ENCODE results near the gene USPL1. TPM values are rescaled to one million over a fixed set of nuclear protein-coding genes. Genes with fewer than 3 reads are reported as not detected.

The USPL1 gene
- total RNA-seq (2014; rRNA removed; shearing (Covaris generic)): 13.0 and 17.0 TPM in 2 replicates

DNA sequence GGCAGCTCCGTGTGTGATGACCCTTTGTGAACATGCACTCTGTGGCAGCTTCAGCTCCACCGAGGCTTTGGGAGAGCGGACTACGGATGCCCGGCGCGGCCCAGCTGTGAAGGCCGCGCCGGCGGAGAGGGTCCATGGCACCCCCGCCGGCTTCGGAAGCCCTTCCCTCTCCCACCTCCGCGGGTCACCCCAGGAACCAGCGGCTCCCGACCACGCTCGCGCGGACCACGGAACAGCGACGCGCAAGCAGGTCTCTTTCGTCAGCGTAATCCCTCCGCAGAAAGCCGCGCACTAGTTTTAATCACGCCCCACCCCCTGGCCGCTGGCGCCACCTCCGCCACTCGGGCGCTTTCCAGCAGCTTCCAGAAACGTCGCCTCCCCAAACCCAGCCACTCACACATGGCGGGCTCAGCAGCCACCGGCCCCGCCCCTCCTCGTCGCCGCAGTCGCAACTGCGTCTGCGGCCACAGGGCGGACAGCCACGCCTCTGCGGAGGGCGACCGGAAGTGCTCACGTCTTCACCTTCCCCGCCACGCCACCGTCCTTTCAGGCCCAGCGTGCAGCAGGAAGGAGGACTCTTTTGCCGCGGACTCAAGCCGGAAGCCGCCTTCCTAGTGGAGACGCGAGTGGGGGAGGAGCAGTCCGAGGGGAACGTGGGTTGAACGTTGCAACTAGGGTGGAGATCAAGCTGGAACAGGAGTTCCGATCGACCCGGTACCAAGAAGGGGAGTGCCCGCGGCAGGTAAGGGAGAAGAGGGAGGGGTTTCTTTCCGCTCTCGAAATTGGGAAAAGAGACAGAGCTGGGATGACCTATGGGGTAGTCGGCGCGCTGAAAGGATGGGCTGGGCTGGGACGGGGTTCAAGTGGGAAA lies at the start of gene USPL1:
Gene USPL1 (plus strand): TSS at position 606 of the 871 bp plus-strand sequence. CDS start 3,221 bp downstream, outside the sequence.
- H3K4me3 ChIP-seq (ENCODE audit: insufficient read depth, low read depth, low read length): peak within 1 kb of the TSS; percentile 92
- peak; percentile 94 for DNase-seq
- H3K27me3 ChIP-seq (ENCODE audit: control insufficient read depth, insufficient read depth, low read length): no peaks in the 10 kb centered on the region
- H3K36me3 ChIP-seq (replicated peaks; ENCODE audit: control insufficient read depth, insufficient read depth, low read length): no peaks in the 10 kb centered on the region; the same call in 1 of the 2 replicates

DNA sequence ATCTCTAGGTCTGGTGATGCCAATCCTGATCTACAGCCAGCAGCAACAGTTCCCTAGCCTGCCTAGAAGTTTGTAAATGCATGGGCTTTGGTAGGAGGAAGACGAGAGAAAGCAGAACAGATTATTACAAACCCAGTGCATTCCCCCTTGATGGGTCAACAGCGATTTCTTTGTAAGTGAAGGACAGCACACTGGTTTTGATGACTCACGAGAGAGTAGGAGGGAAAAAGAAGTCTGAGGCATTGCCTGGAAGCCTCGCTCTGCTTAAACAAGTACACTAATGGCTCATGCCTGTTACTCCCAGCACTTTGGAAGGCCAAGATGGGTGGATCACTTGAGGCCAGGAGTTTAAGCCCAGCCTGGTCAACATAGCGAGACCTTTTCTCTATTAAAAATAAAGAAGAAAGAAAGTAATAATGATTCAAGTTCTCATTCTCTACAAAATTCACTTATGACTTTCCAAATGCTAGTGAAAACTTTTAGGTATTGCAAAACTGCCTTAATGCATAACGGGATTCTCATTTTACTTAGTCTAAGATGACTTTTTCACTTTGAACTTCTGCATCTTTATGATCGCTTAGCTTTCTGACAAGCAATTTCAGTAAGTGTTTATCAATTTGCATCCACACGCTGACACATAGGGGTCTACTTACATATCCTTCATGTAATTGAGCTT lies 47.7 kb upstream of the USPL1 start:
- no peaks in the 10 kb centered on the region for H3K27me3 ChIP-seq (ENCODE audit: control insufficient read depth, insufficient read depth, low read length)
- no peaks in the 10 kb centered on the region for H3K36me3 ChIP-seq (replicated peaks; ENCODE audit: control insufficient read depth, insufficient read depth, low read length)
- no peak for DNase-seq
- no peak overlapping the region for H3K4me3 ChIP-seq (ENCODE audit: insufficient read depth, low read depth, low read length)

- no peaks in the 10 kb centered on the region for H3K36me3 ChIP-seq (replicated peaks; ENCODE audit: control insufficient read depth, insufficient read depth, low read length)
- H3K4me3 ChIP-seq (ENCODE audit: insufficient read depth, low read depth, low read length): no peak overlapping the region
- H3K27me3 ChIP-seq (ENCODE audit: control insufficient read depth, insufficient read depth, low read length): no peaks in the 10 kb centered on the region
- no peak for DNase-seq
Observed at GRCh38 chr13:30570691-30571090, 47.0 kb upstream of the USPL1 start.

- Histone ChIP-seq H3K27me3 (ENCODE audit: control insufficient read depth, insufficient read depth, low read length) (no peaks in the 10 kb centered on the region), H3K4me3 (ENCODE audit: insufficient read depth, low read depth, low read length) (no peak overlapping the region), H3K36me3 (replicated peaks; ENCODE audit: control insufficient read depth, insufficient read depth, low read length) (no peaks in the 10 kb centered on the region)
- peak; percentile 13 for DNase-seq
Observed at GRCh38 chr13:30572859-30573275, 44.9 kb upstream of the USPL1 start.

- no peak for DNase-seq
- Histone ChIP-seq H3K36me3 (replicated peaks; ENCODE audit: control insufficient read depth, insufficient read depth, low read length) (no peaks in the 10 kb centered on the region), H3K27me3 (ENCODE audit: control insufficient read depth, insufficient read depth, low read length) (no peaks in the 10 kb centered on the region), H3K4me3 (ENCODE audit: insufficient read depth, low read depth, low read length) (no peak overlapping the region)
Observed at GRCh38 chr13:30576528-30576927, 41.2 kb upstream of the USPL1 start.

- Histone ChIP-seq H3K4me3 (ENCODE audit: insufficient read depth, low read depth, low read length) (no peak overlapping the region), H3K36me3 (replicated peaks; ENCODE audit: control insufficient read depth, insufficient read depth, low read length) (no peaks in the 10 kb centered on the region), H3K27me3 (ENCODE audit: control insufficient read depth, insufficient read depth, low read length) (no peaks in the 10 kb centered on the region)
- DNase-seq: no peak
Observed at GRCh38 chr13:30577401-30577852, 40.3 kb upstream of the USPL1 start.

- Histone ChIP-seq H3K4me3 (ENCODE audit: insufficient read depth, low read depth, low read length) (no peak overlapping the region), H3K27me3 (ENCODE audit: control insufficient read depth, insufficient read depth, low read length) (no peaks in the 10 kb centered on the region), H3K36me3 (replicated peaks; ENCODE audit: control insufficient read depth, insufficient read depth, low read length) (no peaks in the 10 kb centered on the region)
- no peak for DNase-seq
Observed at GRCh38 chr13:30580852-30581502, 36.7 kb upstream of the USPL1 start.

DNA sequence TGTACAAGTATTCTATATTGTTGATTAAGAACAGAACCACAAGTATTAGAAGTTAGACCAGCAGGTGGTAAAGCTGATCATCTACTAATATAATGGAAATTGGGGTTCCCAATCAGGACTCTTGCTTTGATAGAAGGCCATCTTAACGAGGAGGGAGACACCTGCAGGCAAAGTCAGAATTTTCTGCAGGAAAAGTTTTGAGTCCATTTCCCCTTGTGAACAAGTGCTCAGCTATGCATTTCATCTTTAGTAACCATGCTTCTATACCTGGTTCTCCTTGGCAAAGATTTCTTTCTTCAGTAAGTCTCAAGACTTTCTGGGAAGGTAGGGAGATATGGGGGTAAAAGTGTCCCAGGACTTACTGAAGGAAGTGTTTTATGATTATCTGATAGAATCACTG lies 36.1 kb upstream of the USPL1 start:
- no peaks in the 10 kb centered on the region for H3K36me3 ChIP-seq (replicated peaks; ENCODE audit: control insufficient read depth, insufficient read depth, low read length)
- H3K4me3 ChIP-seq (ENCODE audit: insufficient read depth, low read depth, low read length): no peak overlapping the region
- no peaks in the 10 kb centered on the region for H3K27me3 ChIP-seq (ENCODE audit: control insufficient read depth, insufficient read depth, low read length)
- DNase-seq: peak; percentile 49

- Histone ChIP-seq H3K27me3 (ENCODE audit: control insufficient read depth, insufficient read depth, low read length) (no peaks in the 10 kb centered on the region), H3K36me3 (replicated peaks; ENCODE audit: control insufficient read depth, insufficient read depth, low read length) (no peaks in the 10 kb centered on the region), H3K4me3 (ENCODE audit: insufficient read depth, low read depth, low read length) (no peak overlapping the region)
- no peak for DNase-seq
Observed at GRCh38 chr13:30584051-30584731, 33.5 kb upstream of the USPL1 start.

GRCh38 chr13:30585748-30586262 lies 31.9 kb upstream of the USPL1 start:
- H3K27me3 ChIP-seq (ENCODE audit: control insufficient read depth, insufficient read depth, low read length): no peaks in the 10 kb centered on the region
- no peak for DNase-seq
- no peaks in the 10 kb centered on the region for H3K36me3 ChIP-seq (replicated peaks; ENCODE audit: control insufficient read depth, insufficient read depth, low read length)
- no peak overlapping the region for H3K4me3 ChIP-seq (ENCODE audit: insufficient read depth, low read depth, low read length)

DNA sequence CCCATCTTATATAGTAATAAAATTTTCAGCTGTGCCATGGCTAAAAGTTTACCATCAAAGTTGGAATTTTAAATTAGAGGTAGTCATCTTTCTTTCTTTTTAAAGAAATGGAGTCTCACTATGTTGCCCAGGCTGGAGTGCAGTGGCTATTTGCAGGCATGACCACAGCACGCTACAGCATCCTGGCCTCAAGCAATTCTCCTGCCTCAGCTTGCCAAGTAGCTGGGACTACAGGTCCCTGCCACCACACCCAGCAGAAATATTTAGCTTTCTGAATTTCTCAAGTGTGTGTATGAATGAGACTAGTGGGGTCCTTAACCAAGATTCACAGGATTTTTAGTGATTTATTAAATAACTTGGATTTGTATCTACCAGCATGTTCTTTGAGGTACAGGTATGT lies 30.5 kb upstream of the USPL1 start:
- H3K36me3 ChIP-seq (replicated peaks; ENCODE audit: control insufficient read depth, insufficient read depth, low read length): no peaks in the 10 kb centered on the region
- no peak for DNase-seq
- no peak overlapping the region for H3K4me3 ChIP-seq (ENCODE audit: insufficient read depth, low read depth, low read length)
- H3K27me3 ChIP-seq (ENCODE audit: control insufficient read depth, insufficient read depth, low read length): no peaks in the 10 kb centered on the region

DNA sequence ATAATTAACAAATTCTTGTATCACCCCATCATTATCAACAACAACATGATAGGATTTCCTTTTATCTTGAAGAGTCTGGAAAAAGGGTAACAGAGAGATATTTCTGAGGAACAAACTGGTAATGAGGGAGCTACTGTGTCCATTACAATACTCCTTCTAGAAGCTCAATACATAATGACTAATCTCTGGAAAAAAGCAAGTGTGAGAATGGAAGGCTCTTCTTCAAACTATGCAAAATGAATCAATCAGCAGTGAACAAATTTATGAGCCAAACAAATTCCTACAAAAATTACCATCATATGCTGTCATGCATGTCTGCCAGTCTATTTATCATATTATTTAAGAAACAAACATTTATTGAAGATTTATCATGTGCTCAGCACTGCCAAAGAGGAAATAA lies 30.0 kb upstream of the USPL1 start:
- no peaks in the 10 kb centered on the region for H3K27me3 ChIP-seq (ENCODE audit: control insufficient read depth, insufficient read depth, low read length)
- H3K4me3 ChIP-seq (ENCODE audit: insufficient read depth, low read depth, low read length): no peak overlapping the region
- DNase-seq: no peak
- H3K36me3 ChIP-seq (replicated peaks; ENCODE audit: control insufficient read depth, insufficient read depth, low read length): no peaks in the 10 kb centered on the region

- Histone ChIP-seq H3K27me3 (ENCODE audit: control insufficient read depth, insufficient read depth, low read length) (no peaks in the 10 kb centered on the region), H3K36me3 (replicated peaks; ENCODE audit: control insufficient read depth, insufficient read depth, low read length) (no peaks in the 10 kb centered on the region), H3K4me3 (ENCODE audit: insufficient read depth, low read depth, low read length) (no peak overlapping the region)
- DNase-seq: no peak
Observed at GRCh38 chr13:30593001-30593400, 24.7 kb upstream of the USPL1 start.

- no peaks in the 10 kb centered on the region for H3K27me3 ChIP-seq (ENCODE audit: control insufficient read depth, insufficient read depth, low read length)
- no peak overlapping the region for H3K4me3 ChIP-seq (ENCODE audit: insufficient read depth, low read depth, low read length)
- H3K36me3 ChIP-seq (replicated peaks; ENCODE audit: control insufficient read depth, insufficient read depth, low read length): no peaks in the 10 kb centered on the region
- DNase-seq: no peak
Observed at GRCh38 chr13:30600496-30600895, 17.2 kb upstream of the USPL1 start.
